ENCODE measurements around the gene TMEM87B.
"Not testable (repeated sequence)": the region's sequence is repeated elsewhere in the genome, so short reads cannot be mapped to it uniquely, and the experiment has no call there.

DNA sequence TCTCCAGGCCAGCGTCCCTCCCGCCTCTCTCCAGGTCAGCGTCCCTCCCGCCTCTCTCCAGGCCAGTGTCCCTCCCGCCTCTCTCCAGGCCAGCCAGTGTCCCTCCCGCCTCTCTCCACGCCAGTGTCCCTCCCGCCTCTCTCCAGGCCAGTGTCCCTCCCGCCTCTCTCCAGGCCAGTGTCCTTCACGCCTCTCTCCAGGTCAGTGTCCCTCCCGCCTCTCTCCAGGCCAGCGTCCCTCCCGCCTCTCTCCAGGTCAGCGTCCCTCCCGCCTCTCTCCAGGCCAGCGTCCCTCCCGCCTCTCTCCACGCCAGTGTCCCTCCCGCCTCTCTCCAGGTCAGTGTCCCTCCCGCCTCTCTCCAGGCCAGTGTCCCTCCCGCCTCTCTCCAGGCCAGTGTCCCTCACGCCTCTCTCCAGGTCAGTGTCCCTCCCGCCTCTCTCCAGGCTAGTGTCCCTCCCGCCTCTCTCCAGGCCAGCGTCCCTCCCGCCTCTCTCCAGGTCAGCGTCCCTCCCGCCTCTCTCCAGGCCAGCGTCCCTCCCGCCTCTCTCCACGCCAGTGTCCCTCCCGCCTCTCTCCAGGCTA lies 84.1 kb downstream of the TMEM87B start:
- TF ChIP-seq, protein P1, sequence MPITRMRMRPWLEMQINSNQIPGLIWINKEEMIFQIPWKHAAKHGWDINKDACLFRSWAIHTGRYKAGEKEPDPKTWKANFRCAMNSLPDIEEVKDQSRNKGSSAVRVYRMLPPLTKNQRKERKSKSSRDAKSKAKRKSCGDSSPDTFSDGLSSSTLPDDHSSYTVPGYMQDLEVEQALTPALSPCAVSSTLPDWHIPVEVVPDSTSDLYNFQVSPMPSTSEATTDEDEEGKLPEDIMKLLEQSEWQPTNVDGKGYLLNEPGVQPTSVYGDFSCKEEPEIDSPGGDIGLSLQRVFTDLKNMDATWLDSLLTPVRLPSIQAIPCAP (CRISPR knock-in tag; IDR thresholded peaks at IDR 0.05), result not testable (repeated sequence)
- TF ChIP-seq, protein P2, sequence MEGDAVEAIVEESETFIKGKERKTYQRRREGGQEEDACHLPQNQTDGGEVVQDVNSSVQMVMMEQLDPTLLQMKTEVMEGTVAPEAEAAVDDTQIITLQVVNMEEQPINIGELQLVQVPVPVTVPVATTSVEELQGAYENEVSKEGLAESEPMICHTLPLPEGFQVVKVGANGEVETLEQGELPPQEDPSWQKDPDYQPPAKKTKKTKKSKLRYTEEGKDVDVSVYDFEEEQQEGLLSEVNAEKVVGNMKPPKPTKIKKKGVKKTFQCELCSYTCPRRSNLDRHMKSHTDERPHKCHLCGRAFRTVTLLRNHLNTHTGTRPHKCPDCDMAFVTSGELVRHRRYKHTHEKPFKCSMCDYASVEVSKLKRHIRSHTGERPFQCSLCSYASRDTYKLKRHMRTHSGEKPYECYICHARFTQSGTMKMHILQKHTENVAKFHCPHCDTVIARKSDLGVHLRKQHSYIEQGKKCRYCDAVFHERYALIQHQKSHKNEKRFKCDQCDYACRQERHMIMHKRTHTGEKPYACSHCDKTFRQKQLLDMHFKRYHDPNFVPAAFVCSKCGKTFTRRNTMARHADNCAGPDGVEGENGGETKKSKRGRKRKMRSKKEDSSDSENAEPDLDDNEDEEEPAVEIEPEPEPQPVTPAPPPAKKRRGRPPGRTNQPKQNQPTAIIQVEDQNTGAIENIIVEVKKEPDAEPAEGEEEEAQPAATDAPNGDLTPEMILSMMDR (IDR thresholded peaks at IDR 0.05), result not testable (repeated sequence)
- TF ChIP-seq, protein P3, sequence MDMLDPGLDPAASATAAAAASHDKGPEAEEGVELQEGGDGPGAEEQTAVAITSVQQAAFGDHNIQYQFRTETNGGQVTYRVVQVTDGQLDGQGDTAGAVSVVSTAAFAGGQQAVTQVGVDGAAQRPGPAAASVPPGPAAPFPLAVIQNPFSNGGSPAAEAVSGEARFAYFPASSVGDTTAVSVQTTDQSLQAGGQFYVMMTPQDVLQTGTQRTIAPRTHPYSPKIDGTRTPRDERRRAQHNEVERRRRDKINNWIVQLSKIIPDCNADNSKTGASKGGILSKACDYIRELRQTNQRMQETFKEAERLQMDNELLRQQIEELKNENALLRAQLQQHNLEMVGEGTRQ (CRISPR knock-in tag; IDR thresholded peaks at IDR 0.05), result not testable (repeated sequence)
- TF ChIP-seq CREB1, MLX (CRISPR knock-in tag; IDR thresholded peaks at IDR 0.05): not testable (repeated sequence)
